GM23248 (cell line): ENCODE data around the gene BDNF.

ENCODE experiments used
- EZH2 ChIP-seq: fragments of 200-600 bp; sonication (generic); IDR thresholded peaks from 2 replicates; pipeline ENCODE4 v1.6.1; 2018; ENCODE audit warnings: antibody characterized with exemption, mild to moderate bottlenecking; ENCODE audit not compliant: insufficient read depth, poor library complexity, severe bottlenecking
- EZH2phosphoT487 ChIP-seq: fragments of 200-600 bp; sonication (generic); IDR thresholded peaks from 2 replicates; pipeline ENCODE4 v1.6.1; 2018; ENCODE audit warnings: antibody characterized with exemption, moderate library complexity, mild to moderate bottlenecking, low read depth; ENCODE audit not compliant: insufficient read depth

DNA sequence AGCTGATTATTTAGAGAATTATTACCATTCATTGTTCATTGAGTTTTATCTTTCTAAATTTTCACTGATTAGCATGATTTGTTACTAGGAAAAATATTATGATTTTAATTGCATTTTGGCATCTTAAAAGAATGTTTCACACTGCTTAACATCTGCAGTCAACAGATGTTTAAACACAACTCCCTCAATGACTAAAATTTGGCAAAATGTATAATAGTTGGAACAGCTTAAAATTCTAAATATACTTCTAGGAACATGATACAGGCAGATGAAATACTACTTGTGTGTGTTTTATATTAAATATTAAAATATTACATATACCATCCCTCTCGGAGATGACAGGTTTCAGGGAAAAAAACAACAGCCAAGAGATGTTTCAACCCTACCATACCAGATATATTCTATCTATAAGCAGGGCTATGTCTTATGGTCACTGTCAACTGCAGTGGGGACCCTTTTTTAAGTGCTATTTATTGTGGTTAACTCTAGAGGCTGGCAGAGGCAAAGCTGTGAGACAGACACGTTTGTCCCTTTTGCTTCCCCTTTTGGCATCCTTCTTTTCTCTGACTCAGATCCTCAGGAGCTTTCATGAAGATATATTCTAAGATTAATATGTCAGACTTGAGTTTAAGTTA, 81.9 kb downstream of the BDNF start:
- TF ChIP-seq EZH2 (no peak), EZH2phosphoT487 (no peak)
